IPS DF 6.9 (cell line): ENCODE data around the gene GRIN1.
A peak's percentile ranks its signal among the peaks of the same experiment; 100 is the strongest.

ENCODE experiments used
- DNase-seq: peaks from one replicate; pipeline ENCODE4 v3.0.0-alpha.2; 2013; ENCODE audit warnings: low read depth, low spot score
- H3K27ac ChIP-seq: one replicate; pipeline ENCODE4 v1.5.1; 2013; ENCODE audit warnings: low read length, control low read depth
- H3K27me3 ChIP-seq: 2 replicates; pipeline ENCODE4 v1.6.1; 2013; ENCODE audit warnings: mild to moderate bottlenecking, low read length; ENCODE audit not compliant: control insufficient read depth, insufficient read depth
- H3K36me3 ChIP-seq: 2 replicates; pipeline ENCODE4 v1.6.1; 2013; ENCODE audit warnings: low read length; ENCODE audit not compliant: control insufficient read depth, insufficient read depth
- H3K4me1 ChIP-seq: 2 replicates; pipeline ENCODE4 v1.6.1; 2013; ENCODE audit warnings: low read length; ENCODE audit not compliant: control insufficient read depth, insufficient read depth
- H3K4me3 ChIP-seq: 2 replicates; pipeline ENCODE4 v1.5.1; 2013; ENCODE audit warnings: mild to moderate bottlenecking, low read length
- H3K9me3 ChIP-seq: 2 replicates; pipeline ENCODE4 v1.6.1; 2013; ENCODE audit warnings: low read length, inconsistent platforms; ENCODE audit not compliant: control insufficient read depth, insufficient read depth
- WGBS: extraction: QIAGEN DNeasy Blood & Tissue Kit; methylation state at CpG from one replicate; pipeline ENCODE4 v1.1.7; 2013; ENCODE audit warnings: mixed read lengths, missing lambda C conversion rate; ENCODE audit not compliant: insufficient read length, insufficient coverage; 5-methylcytosine and 5-hydroxymethylcytosine counted together

The GRIN1 gene

DNA sequence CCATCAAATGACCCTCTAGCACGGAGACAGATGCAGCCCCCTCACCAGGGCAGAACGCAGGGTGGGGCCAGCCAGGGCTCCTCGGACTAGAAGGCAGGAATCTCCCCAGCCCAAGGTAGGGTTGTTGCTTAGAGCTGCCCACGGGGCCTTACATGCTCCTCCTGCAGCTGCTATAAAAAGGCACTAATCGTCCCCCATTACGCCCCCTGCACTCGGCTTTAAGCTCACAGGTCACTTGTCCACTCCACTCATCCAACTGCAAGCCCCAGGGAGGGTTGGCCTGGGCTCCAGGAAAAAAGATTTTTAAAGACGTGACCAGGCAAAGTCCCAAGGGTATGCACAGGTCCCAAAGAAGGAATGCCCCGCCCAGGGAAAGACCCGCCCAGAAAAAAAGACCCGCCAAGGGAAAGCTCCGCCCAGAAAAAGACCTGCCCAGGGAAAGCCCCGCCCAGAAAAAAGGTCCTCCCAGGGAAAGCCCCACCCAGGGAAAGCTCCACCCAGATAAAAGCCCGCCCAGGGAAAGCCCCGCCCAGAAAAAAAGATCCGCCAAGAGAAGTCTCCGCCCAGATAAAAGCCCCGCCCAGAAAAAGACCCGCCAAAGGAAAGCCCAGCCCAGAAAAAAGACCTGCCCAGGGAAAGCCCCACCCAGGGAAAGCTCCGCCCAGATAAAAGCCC lies 11.1 kb downstream of the GRIN1 start:
- no peaks in the 10 kb centered on the region for H3K36me3 ChIP-seq
- peaks cover 3% of the 10 kb centered on the region; the same call in 1 of the 2 replicates for H3K4me1 ChIP-seq
- H3K9me3 ChIP-seq: no peaks in the 10 kb centered on the region
- H3K27ac ChIP-seq: no peak overlapping the region
- no peaks in the 10 kb centered on the region; the same call in 1 of the 2 replicates for H3K27me3 ChIP-seq
- WGBS: no CpG with 5 or more reads among the region's 20 CpGs
- DNase-seq: no peak
- H3K4me3 ChIP-seq: no peak overlapping the region

DNA sequence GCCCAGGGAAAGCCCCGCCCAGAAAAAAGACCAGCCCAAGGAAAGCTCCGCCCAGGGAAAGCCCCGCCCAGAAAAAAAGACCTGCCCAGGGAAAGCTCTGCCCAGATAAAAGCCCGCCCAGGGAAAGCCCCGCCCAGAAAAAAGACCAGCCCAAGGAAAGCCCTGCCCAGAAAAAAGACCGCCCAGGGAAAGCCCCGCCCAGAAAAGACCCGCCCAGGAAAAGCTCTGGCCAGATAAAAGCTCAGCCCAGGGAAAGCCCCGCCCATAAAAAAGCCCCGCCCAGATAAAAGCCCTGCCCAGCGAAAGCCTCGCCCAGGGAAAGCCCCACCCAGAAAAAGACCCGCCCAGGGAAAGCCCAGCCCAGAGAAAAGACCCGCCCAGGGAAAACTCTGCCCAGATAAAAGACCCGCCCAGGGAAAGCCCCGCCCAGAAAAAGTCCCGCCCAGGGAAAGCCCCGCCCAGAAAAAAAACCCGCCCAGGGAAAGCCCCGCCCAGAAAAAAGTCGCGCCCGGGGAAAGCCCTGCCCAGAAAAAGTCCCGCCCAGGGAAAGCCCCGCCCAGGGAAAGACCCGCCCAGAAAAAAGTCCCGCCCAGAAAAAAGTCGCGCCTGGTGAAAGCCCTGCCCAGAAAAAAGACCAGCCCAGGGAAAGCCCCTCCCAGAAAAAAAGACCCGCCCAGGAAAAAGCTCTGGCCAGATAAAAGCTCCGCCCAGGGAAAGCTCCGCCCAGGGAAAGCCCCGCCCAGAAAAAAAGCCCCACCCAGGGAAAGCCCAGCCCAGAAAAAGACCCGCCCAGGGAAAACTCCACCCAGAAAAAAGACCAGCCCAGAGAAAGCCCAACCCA lies 11.9 kb downstream of the GRIN1 start:
- Histone ChIP-seq H3K4me1 (peaks cover 3% of the 10 kb centered on the region; the same call in 1 of the 2 replicates), H3K27me3 (peaks cover 3% of the 10 kb centered on the region; the same call in 1 of the 2 replicates), H3K27ac (no peak overlapping the region), H3K36me3 (no peaks in the 10 kb centered on the region), H3K9me3 (no peaks in the 10 kb centered on the region), H3K4me3 (no peak overlapping the region)
- no CpG with 5 or more reads among the region's 34 CpGs for WGBS
- DNase-seq: no peak

DNA sequence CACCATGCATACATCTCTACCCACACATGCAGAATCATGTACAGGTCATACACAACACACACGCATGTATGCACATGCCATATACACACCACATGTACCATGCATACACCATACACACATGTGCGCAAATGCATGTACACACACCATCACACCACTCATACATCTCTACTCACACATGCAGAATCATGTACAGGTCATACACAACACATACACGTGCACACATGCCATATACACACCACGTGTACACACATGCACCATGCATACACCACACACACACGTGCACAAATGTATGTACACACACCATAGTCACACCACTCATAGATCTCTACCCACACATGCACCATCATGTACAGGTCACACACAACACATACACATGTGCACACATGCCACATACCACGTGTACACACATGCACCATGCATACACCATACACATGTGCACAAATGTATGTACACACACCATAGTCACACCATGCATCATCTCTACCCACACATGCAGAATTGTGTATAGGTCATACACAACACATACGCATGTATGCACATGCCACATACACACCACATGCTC lies 14.0 kb downstream of the GRIN1 start:
- H3K27ac ChIP-seq: no peak overlapping the region
- peaks cover 4% of the 10 kb centered on the region; the same call in 1 of the 2 replicates for H3K4me1 ChIP-seq
- H3K4me3 ChIP-seq: no peak overlapping the region
- no CpG with 5 or more reads among the region's 7 CpGs for WGBS
- no peaks in the 10 kb centered on the region for H3K36me3 ChIP-seq
- H3K9me3 ChIP-seq: no peaks in the 10 kb centered on the region
- peaks cover 8% of the 10 kb centered on the region; the same call in 1 of the 2 replicates for H3K27me3 ChIP-seq
- DNase-seq: no peak

DNA sequence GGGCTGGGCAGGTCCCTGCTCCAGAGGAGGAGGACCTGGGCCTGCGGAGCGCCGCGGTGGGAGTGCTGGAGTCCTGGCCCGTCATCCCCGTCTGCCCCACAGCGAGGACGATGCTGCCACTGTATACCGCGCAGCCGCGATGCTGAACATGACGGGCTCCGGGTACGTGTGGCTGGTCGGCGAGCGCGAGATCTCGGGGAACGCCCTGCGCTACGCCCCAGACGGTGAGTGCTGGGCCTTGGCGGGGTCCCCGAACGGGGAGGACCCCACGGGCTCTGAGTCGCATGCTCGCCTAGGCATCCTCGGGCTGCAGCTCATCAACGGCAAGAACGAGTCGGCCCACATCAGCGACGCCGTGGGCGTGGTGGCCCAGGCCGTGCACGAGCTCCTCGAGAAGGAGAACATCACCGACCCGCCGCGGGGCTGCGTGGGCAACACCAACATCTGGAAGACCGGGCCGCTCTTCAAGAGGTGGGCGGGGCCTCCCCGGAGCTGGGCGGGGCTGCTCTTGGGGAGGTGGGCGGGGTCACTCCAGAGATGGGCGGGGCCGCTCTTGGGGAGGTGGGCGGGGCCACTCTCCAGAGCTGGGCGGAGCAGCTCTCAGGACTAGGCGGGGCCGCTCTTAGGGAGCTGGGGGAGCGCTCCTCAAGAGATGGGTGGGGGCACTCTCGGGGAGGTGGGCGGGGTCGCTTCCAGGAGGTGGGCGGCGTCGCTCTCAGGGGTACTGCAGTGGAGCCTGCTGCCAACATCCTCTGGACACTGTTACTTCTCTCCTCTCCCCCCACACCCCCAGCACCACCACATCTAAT lies 17.8 kb downstream of the GRIN1 start:
- Histone ChIP-seq H3K36me3 (no peaks in the 10 kb centered on the region), H3K9me3 (no peaks in the 10 kb centered on the region), H3K4me3 (peak overlapping the region; percentile 18; the same call in 1 of the 2 replicates), H3K27ac (no peak overlapping the region), H3K27me3 (peaks cover 19% of the 10 kb centered on the region; the same call in 1 of the 2 replicates), H3K4me1 (peaks cover 8% of the 10 kb centered on the region; the same call in 1 of the 2 replicates)
- WGBS: no CpG with 5 or more reads among the region's 65 CpGs
- no peak for DNase-seq

DNA sequence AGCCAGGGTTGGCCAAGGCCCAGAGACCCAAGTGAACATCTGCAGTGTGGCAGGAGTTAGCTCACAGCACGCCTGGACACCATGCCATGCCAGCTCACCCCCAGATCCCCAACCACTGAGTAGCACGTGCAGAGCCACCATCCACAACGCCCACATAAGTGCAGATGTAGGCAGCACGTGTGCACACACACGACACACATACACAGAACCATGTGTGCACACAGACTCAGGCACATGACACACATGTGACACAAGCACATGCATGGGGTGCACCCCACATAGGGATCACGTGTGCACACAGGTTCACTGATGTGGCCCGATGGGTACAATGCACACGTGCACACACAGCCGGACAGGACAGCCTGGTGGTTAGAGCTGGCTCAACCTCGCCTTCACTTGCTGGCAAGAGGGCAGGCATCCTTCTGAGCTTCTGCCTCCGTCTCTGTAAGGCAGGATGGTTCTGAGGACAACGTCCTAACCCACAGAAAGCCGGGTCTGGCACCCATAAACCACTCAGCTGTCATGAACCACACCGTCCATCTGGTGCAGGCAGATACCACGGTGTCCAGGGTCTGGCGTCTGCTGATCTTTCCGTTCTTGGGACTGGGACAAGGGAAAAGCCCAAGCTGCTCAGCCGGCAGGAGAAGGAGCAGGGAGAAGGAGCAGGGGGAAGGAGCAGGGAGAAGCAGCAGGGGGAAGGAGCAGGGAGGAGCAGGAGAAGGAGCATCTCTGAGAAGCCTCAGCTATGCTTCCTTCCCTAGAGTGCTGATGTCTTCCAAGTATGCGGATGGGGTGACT lies 18.9 kb downstream of the GRIN1 start:
- H3K27me3 ChIP-seq: peaks cover 23% of the 10 kb centered on the region; the same call in 1 of the 2 replicates
- no peaks in the 10 kb centered on the region for H3K36me3 ChIP-seq
- no peaks in the 10 kb centered on the region for H3K9me3 ChIP-seq
- H3K4me3 ChIP-seq: no peak overlapping the region
- no peak for DNase-seq
- H3K27ac ChIP-seq: no peak overlapping the region
- no CpG with 5 or more reads among the region's 19 CpGs for WGBS
- H3K4me1 ChIP-seq: peaks cover 10% of the 10 kb centered on the region; the same call in 1 of the 2 replicates

DNA sequence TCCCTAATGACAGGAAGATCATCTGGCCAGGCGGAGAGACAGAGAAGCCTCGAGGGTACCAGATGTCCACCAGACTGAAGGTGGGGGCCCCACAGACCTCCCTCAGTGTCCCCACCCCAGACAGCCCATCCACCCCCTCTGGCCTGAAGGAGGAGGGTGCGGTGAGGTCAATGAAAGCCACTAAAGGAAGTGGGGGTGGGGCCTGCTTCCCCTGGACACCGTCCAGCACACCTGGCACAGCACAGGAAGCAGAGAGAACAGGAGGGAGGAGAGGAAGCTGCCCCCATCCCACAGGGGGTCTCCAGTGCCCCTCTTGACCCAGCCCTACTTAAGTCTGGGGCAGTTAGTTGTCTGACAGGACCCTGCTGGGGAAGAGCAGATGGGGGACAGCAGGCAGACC lies 19.7 kb downstream of the GRIN1 start:
- Histone ChIP-seq H3K27me3 (peaks cover 28% of the 10 kb centered on the region; the same call in 1 of the 2 replicates), H3K36me3 (no peaks in the 10 kb centered on the region), H3K27ac (no peak overlapping the region), H3K4me3 (no peak overlapping the region), H3K4me1 (peaks cover 10% of the 10 kb centered on the region; the same call in 1 of the 2 replicates), H3K9me3 (no peaks in the 10 kb centered on the region)
- WGBS: no CpG with 5 or more reads among the region's 4 CpGs
- DNase-seq: no peak

DNA sequence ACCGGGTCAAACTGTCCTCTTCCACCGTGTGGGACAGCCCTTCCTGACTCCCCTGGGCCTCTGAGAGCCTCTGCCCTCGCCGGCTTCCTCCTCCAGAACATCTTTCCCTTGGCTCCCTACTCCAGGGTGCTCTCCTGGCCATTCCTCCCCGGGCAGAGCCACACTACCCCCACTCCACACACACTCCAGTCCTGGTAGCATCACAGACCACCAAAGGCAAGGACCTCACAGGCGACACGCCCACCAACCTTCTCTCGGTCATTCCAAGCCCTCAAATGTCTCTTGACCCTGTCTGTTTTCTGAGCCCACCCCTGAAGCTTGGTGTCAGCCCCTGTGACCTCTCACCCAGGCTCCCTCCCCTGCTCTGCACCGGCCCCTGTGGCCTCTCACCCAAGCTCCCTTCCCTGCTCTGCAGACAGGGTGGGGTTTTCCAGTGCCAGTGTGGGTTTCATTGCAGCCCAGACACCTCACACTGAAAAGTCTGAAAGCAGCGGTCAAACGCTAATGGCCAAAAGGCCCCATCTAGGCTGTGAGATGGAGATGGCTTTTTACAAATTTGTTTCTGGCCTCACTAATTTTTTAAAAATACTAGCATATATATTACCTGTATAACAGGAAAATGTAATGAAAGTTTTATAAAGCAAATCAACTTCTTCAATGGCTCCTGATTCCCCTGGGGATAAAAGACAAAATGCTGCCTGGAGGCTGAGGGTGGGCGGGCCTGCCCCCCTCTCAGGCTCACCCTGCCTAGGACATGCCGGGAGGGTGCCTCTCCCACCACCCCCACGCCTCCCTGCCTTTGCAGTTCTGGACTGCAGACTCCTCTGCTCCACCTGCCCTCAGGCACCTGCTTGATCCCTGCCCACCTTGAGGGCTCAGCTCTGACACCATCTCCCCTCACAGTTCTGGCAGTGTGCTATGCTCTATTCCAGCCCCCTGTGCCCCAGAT lies 20.4 kb downstream of the GRIN1 start:
- Histone ChIP-seq H3K4me3 (no peak overlapping the region), H3K27me3 (peaks cover 28% of the 10 kb centered on the region; the same call in 1 of the 2 replicates)
- DNase-seq: no peak

DNA sequence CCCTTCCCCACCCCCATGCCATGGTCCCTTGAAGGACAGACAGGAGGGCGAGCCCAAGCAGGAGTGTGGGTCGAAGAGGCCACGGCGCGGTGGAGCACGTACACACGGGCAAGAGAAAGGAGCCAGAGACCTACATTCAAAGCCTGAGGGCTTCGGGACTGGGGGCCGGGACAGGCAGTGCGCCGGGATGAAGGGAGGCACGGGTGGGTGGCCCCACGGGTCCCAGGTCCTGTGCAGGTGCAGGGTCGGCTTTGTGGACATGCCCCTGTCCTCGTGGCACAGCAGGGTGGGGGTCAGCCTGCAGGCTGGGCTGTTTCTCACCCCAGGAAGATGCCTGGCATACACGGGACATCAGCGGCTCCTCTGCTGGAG lies 21.1 kb downstream of the GRIN1 start:
- H3K4me1 ChIP-seq: peaks cover 10% of the 10 kb centered on the region; the same call in 1 of the 2 replicates
- H3K4me3 ChIP-seq: no peak overlapping the region
- no peaks in the 10 kb centered on the region for H3K9me3 ChIP-seq
- H3K36me3 ChIP-seq: no peaks in the 10 kb centered on the region; the same call in 1 of the 2 replicates
- no peak for DNase-seq
- no CpG with 5 or more reads among the region's 17 CpGs for WGBS
- no peak overlapping the region for H3K27ac ChIP-seq
- H3K27me3 ChIP-seq: peaks cover 28% of the 10 kb centered on the region; the same call in 1 of the 2 replicates

More for the DNA sequence above, 20.4 kb downstream of the GRIN1 start:
- WGBS: no CpG with 5 or more reads among the region's 14 CpGs
- Histone ChIP-seq H3K27ac (no peak overlapping the region), H3K36me3 (no peaks in the 10 kb centered on the region; the same call in 1 of the 2 replicates), H3K9me3 (no peaks in the 10 kb centered on the region), H3K4me1 (peaks cover 10% of the 10 kb centered on the region; the same call in 1 of the 2 replicates)
